Thymus (tissue), 11 donors: Measurements from ENCODE around the gene PDCD7. TPM values are rescaled to one million over a fixed set of nuclear protein-coding genes. Genes with fewer than 3 reads are reported as not detected.
"Not testable (repeated sequence)": the region's sequence is repeated elsewhere in the genome, so short reads cannot be mapped to it uniquely, and the experiment has no call there.

Source experiments
- DNase-seq, 9 donors: peaks; one replicate each; pipeline ENCODE4 v3.0.0-alpha.2; 2013; ENCODE audit warnings: low spot score in 9 of 9, low read depth in 6 of 9, missing footprints in 1 of 9
- H3K27ac ChIP-seq, 2 donors: one replicate each; pipeline ENCODE4 v1.5.1; 2013; ENCODE audit warnings: control low read depth in 1 of 2, low read depth in 1 of 2, low read length in 1 of 2, mild to moderate bottlenecking in 1 of 2, moderate library complexity in 1 of 2
- H3K27me3 ChIP-seq, 2 donors: one replicate each; pipeline ENCODE4 v1.5.1; 2013; ENCODE audit warnings: low read length in 1 of 2; ENCODE audit not compliant: control insufficient read depth in 2 of 2, insufficient read depth in 1 of 2
- H3K36me3 ChIP-seq, 2 donors: one replicate each; pipeline ENCODE4 v1.5.1; 2013; ENCODE audit warnings: low read length in 1 of 2, mild to moderate bottlenecking in 1 of 2, moderate library complexity in 1 of 2; ENCODE audit not compliant: control insufficient read depth in 2 of 2, insufficient read depth in 2 of 2
- H3K4me1 ChIP-seq, 2 donors: one replicate each; pipeline ENCODE4 v1.5.1; 2013; ENCODE audit warnings: low read length in 2 of 2; ENCODE audit not compliant: control insufficient read depth in 2 of 2, insufficient read depth in 2 of 2
- H3K4me3 ChIP-seq, 2 donors: one replicate each; pipeline ENCODE4 v1.5.1; 2013; ENCODE audit warnings: low read length in 2 of 2, control low read depth in 1 of 2, mild to moderate bottlenecking in 1 of 2
- H3K9me3 ChIP-seq, 2 donors: one replicate each; pipeline ENCODE4 v1.5.1; 2013; ENCODE audit warnings: low read length in 1 of 2, mild to moderate bottlenecking in 1 of 2; ENCODE audit not compliant: control insufficient read depth in 2 of 2, insufficient read depth in 1 of 2
- WGBS: extraction: QIAGEN DNeasy Blood & Tissue Kit; methylation state at CpG from one replicate; pipeline ENCODE4 v1.1.7; 2013; 5-methylcytosine and 5-hydroxymethylcytosine counted together
- polyA plus RNA-seq: library from polyadenylated mRNA; stranded (reverse); fragments of 200-250 nt; gene quantifications from one replicate; pipeline ENCODE4 v1.2.3, GENCODE V29; 2013
- total RNA-seq: library from RNA; stranded (reverse); fragments of 120-200 nt; gene quantifications from one replicate; pipeline ENCODE4 v1.2.4, GENCODE V29; 2013
- donor health status: healthy.

PDCD7 gene
- total and polyA plus RNA-seq, 2 donors = 12.2 to 16.6 TPM

GRCh38 chr15:65075607-65076395, 57.8 kb downstream of the PDCD7 start:
- not testable (repeated sequence) for H3K4me1 ChIP-seq, DNase-seq, H3K4me3 ChIP-seq, H3K27ac ChIP-seq, H3K9me3 ChIP-seq, H3K36me3 ChIP-seq
- WGBS = 62% methylated on average over 12 of the region's 12 CpGs
- H3K27me3 ChIP-seq = peaks cover 4 to 33% of the 10 kb centered on the region in 2 donors

GRCh38 chr15:65074946-65075345, 58.7 kb downstream of the PDCD7 start:
- H3K27me3 ChIP-seq = peaks cover 4 to 33% of the 10 kb centered on the region in 2 donors
- H3K9me3 ChIP-seq, H3K4me3 ChIP-seq, H3K27ac ChIP-seq, H3K36me3 ChIP-seq, DNase-seq, H3K4me1 ChIP-seq: not testable (repeated sequence)
- 97% methylated on average over 20 of the region's 22 CpGs for WGBS

GRCh38 chr15:65072617-65073016, 61.0 kb downstream of the PDCD7 start:
- 98% methylated on average over 3 of the region's 3 CpGs for WGBS
- Histone ChIP-seq H3K4me1 (no peaks in the 10 kb centered on the region), H3K27me3 (peaks cover 20 to 33% of the 10 kb centered on the region in 2 donors), H3K9me3 (no peaks in the 10 kb centered on the region), H3K27ac (no peak overlapping the region), H3K4me3 (no peak overlapping the region), H3K36me3 (no peaks in the 10 kb centered on the region)
- no peak for DNase-seq

- H3K27ac ChIP-seq = no peak overlapping the region
- no peak overlapping the region for H3K4me3 ChIP-seq
- no peaks in the 10 kb centered on the region for H3K4me1 ChIP-seq
- no peaks in the 10 kb centered on the region for H3K9me3 ChIP-seq
- 90% methylated on average over 1 of the region's 1 CpG for WGBS
- peaks cover 23 to 33% of the 10 kb centered on the region in 2 donors for H3K27me3 ChIP-seq
- DNase-seq = no peak
- H3K36me3 ChIP-seq = no peaks in the 10 kb centered on the region
Observed at GRCh38 chr15:65072027-65072426, 61.6 kb downstream of the PDCD7 start.

GRCh38 chr15:65071381-65071811, 62.2 kb downstream of the PDCD7 start:
- Histone ChIP-seq H3K9me3 (no peaks in the 10 kb centered on the region), H3K36me3 (no peaks in the 10 kb centered on the region), H3K4me3 (no peak overlapping the region), H3K27me3 (peaks cover 28 to 33% of the 10 kb centered on the region in 2 donors), H3K4me1 (no peaks in the 10 kb centered on the region), H3K27ac (no peak overlapping the region)
- DNase-seq = no peak
- WGBS = 94% methylated on average over 5 of the region's 5 CpGs

GRCh38 chr15:65069779-65070546, 63.6 kb downstream of the PDCD7 start:
- H3K36me3 ChIP-seq = no peaks in the 10 kb centered on the region
- no peaks in the 10 kb centered on the region for H3K4me1 ChIP-seq
- WGBS = 93% methylated on average over 5 of the region's 5 CpGs
- no peaks in the 10 kb centered on the region for H3K9me3 ChIP-seq
- no peak for DNase-seq
- H3K27me3 ChIP-seq = peaks cover 30 to 45% of the 10 kb centered on the region in 2 donors
- no peak overlapping the region for H3K27ac ChIP-seq
- H3K4me3 ChIP-seq = no peak overlapping the region

GRCh38 chr15:65069179-65069578, 64.4 kb downstream of the PDCD7 start:
- no peak overlapping the region for H3K4me3 ChIP-seq
- H3K27me3 ChIP-seq = peaks cover 30 to 46% of the 10 kb centered on the region in 2 donors
- no peak for DNase-seq
- H3K27ac ChIP-seq = no peak overlapping the region
- H3K4me1 ChIP-seq = no peaks in the 10 kb centered on the region
- H3K9me3 ChIP-seq = no peaks in the 10 kb centered on the region
- 93% methylated on average over 1 of the region's 1 CpG for WGBS
- H3K36me3 ChIP-seq = no peaks in the 10 kb centered on the region

GRCh38 chr15:65068403-65068788, 65.2 kb downstream of the PDCD7 start:
- no peak overlapping the region for H3K4me3 ChIP-seq
- WGBS = 99% methylated on average over 3 of the region's 3 CpGs
- H3K9me3 ChIP-seq = no peaks in the 10 kb centered on the region
- no peak overlapping the region for H3K27ac ChIP-seq
- no peaks in the 10 kb centered on the region for H3K4me1 ChIP-seq
- no peaks in the 10 kb centered on the region for H3K36me3 ChIP-seq
- DNase-seq = no peak
- peaks cover 30 to 48% of the 10 kb centered on the region in 2 donors for H3K27me3 ChIP-seq
